Measurements from ENCODE around the gene TNRC18.

TNRC18 gene

GRCh38 chr7:5373300-5373699, 50.3 kb downstream of the TNRC18 start:
- H3K9ac ChIP-seq (ENCODE audit: low read length) = no peak overlapping the region
- no peaks in the 10 kb centered on the region for H3K9me3 ChIP-seq (ENCODE audit: insufficient read depth, low read length)
- no peaks in the 10 kb centered on the region for H3F3A ChIP-seq (ENCODE audit: insufficient read depth)
- H3K36me3 ChIP-seq (ENCODE audit: low read length) = no peaks in the 10 kb centered on the region; the same call in 1 of the 2 replicates
- H3K27ac ChIP-seq (ENCODE audit: low read depth, low read length) = no peak overlapping the region
- H4K20me1 ChIP-seq (ENCODE audit: low read depth, low read length) = no peaks in the 10 kb centered on the region; the same call in 1 of the 2 replicates
- no peaks in the 10 kb centered on the region for H3K27me3 ChIP-seq (ENCODE audit: low read length)
- H3K4me3 ChIP-seq (ENCODE audit: insufficient read depth, low read length, poor library complexity, severe bottlenecking) = no peak overlapping the region
- H3K79me2 ChIP-seq (ENCODE audit: insufficient read depth, low read length) = no peaks in the 10 kb centered on the region
- H2AFZ ChIP-seq (ENCODE audit: low read depth, low read length, severe bottlenecking) = no peak overlapping the region
- no peak overlapping the region for H3K4me2 ChIP-seq (ENCODE audit: low read depth, low read length, poor library complexity, severe bottlenecking)
- TF ChIP-seq EZH2phosphoT487 (conservative IDR thresholded peaks at IDR 0.05; ENCODE audit: low read length) = no peak
- TF ChIP-seq CTCF (IDR thresholded peaks at IDR 0.05; ENCODE audit: insufficient read depth, low read length, poor library complexity, severe bottlenecking) = no peak
- H3K9me2 ChIP-seq (replicated peaks; ENCODE audit: insufficient read depth, low read length) = no peaks in the 10 kb centered on the region

- H4K20me1 ChIP-seq (ENCODE audit: low read depth, low read length) = no peaks in the 10 kb centered on the region
- H3K36me3 ChIP-seq (ENCODE audit: low read length) = no peaks in the 10 kb centered on the region; the same call in 1 of the 2 replicates
- no peak overlapping the region for H3K4me2 ChIP-seq (ENCODE audit: low read depth, low read length, poor library complexity, severe bottlenecking)
- H3K4me3 ChIP-seq (ENCODE audit: insufficient read depth, low read length, poor library complexity, severe bottlenecking) = no peak overlapping the region
- TF ChIP-seq CTCF (IDR thresholded peaks at IDR 0.05; ENCODE audit: insufficient read depth, low read length, poor library complexity, severe bottlenecking) = no peak
- no peak for TF ChIP-seq EZH2phosphoT487 (conservative IDR thresholded peaks at IDR 0.05; ENCODE audit: low read length)
- no peaks in the 10 kb centered on the region for H3K9me3 ChIP-seq (ENCODE audit: insufficient read depth, low read length)
- H3K27me3 ChIP-seq (ENCODE audit: low read length) = no peaks in the 10 kb centered on the region
- peaks cover 2% of the 10 kb centered on the region; the same call in 1 of the 2 replicates for H3K79me2 ChIP-seq (ENCODE audit: insufficient read depth, low read length)
- H3K27ac ChIP-seq (ENCODE audit: low read depth, low read length) = no peak overlapping the region
- no peak overlapping the region for H2AFZ ChIP-seq (ENCODE audit: low read depth, low read length, severe bottlenecking)
- H3K9me2 ChIP-seq (replicated peaks; ENCODE audit: insufficient read depth, low read length) = no peaks in the 10 kb centered on the region
- H3K9ac ChIP-seq (ENCODE audit: low read length) = no peak overlapping the region
- H3F3A ChIP-seq (ENCODE audit: insufficient read depth) = no peaks in the 10 kb centered on the region
Observed at GRCh38 chr7:5370454-5371353, 52.9 kb downstream of the TNRC18 start.

GRCh38 chr7:5367661-5368060, 56.0 kb downstream of the TNRC18 start:
- Histone ChIP-seq H3K79me2 (ENCODE audit: insufficient read depth, low read length) (peaks cover 23% of the 10 kb centered on the region), H4K20me1 (ENCODE audit: low read depth, low read length) (no peaks in the 10 kb centered on the region), H3K9me3 (ENCODE audit: insufficient read depth, low read length) (no peaks in the 10 kb centered on the region), H3K4me2 (ENCODE audit: low read depth, low read length, poor library complexity, severe bottlenecking) (no peak overlapping the region), H3K27me3 (ENCODE audit: low read length) (no peaks in the 10 kb centered on the region), H3K9ac (ENCODE audit: low read length) (no peak overlapping the region), H3K9me2 (replicated peaks; ENCODE audit: insufficient read depth, low read length) (no peaks in the 10 kb centered on the region), H3K36me3 (ENCODE audit: low read length) (no peaks in the 10 kb centered on the region; the same call in 1 of the 2 replicates), H3K27ac (ENCODE audit: low read depth, low read length) (no peak overlapping the region), H3K4me3 (ENCODE audit: insufficient read depth, low read length, poor library complexity, severe bottlenecking) (no peak overlapping the region), H3F3A (ENCODE audit: insufficient read depth) (no peaks in the 10 kb centered on the region), H2AFZ (ENCODE audit: low read depth, low read length, severe bottlenecking) (no peak overlapping the region)
- no peak for TF ChIP-seq CTCF (IDR thresholded peaks at IDR 0.05; ENCODE audit: insufficient read depth, low read length, poor library complexity, severe bottlenecking)
- TF ChIP-seq EZH2phosphoT487 (conservative IDR thresholded peaks at IDR 0.05; ENCODE audit: low read length) = no peak

All from SU-DHL-6 (cell line).